IMR-90 (cell line): ENCODE data around the gene TMEM145. TPM values are rescaled to one million over a fixed set of nuclear protein-coding genes. Genes with fewer than 3 reads are reported as not detected.

Experiments used
- ATAC-seq: fragments of 200-7000 bp; cut with Tn5 transposase; 2 replicates; pipeline ENCODE4 v1.9.1; 2020; ENCODE audit warnings: low read depth, mild to moderate bottlenecking, moderate library complexity
- BruUV-seq: library from RNA; stranded (reverse); fragments of 400-500 nt; replicated peaks from 2 replicates; lab custom pipeline; 2021; lab: Mats Ljungman, UMichigan
- CTCF ChIA-PET: fragments of 300-600 bp; formaldehyde crosslinking; extraction: SDS; loops from one replicate; lab custom pipeline; 2021; ENCODE audit warnings: antibody characterized with exemption; lab: Yijun Ruan, JAX
- POLR2A ChIA-PET: fragments of 300-600 bp; sonication (Branson Sonifier 250); formaldehyde crosslinking; loops from one replicate; lab custom pipeline; 2022; ENCODE audit warnings: antibody characterized with exemption; ENCODE audit not compliant: unreplicated experiment; lab: Charles Lee
- DNase-seq: peaks from one replicate; pipeline ENCODE4 v3.0.0; 2013
- H2AFZ ChIP-seq: replicated peaks from 2 replicates; pipeline ENCODE3; 2013; ENCODE audit warnings: low read length, mild to moderate bottlenecking; ENCODE audit not compliant: poor library complexity
- H2AK5ac ChIP-seq: 2 replicates; pipeline ENCODE4 v1.6.1; 2013; ENCODE audit warnings: low read depth, low read length, inconsistent platforms
- H2AK9ac ChIP-seq: replicated peaks from 2 replicates; pipeline ENCODE3; 2013; ENCODE audit warnings: mild to moderate bottlenecking, low read depth, low read length, moderate library complexity; ENCODE audit not compliant: poor library complexity
- H2BK120ac ChIP-seq: 2 replicates; pipeline ENCODE4 v1.6.1; 2013; ENCODE audit warnings: low read depth, low read length, inconsistent platforms
- H2BK15ac ChIP-seq: 3 replicates; pipeline ENCODE4 v1.6.1; 2013; ENCODE audit warnings: low read depth, low read length, inconsistent platforms
- H2BK20ac ChIP-seq: 2 replicates; pipeline ENCODE4 v1.6.1; 2013; ENCODE audit warnings: low read depth, mild to moderate bottlenecking, inconsistent platforms, low read length, moderate library complexity
- H2BK5ac ChIP-seq: 2 replicates; pipeline ENCODE4 v1.6.1; 2013; ENCODE audit warnings: mild to moderate bottlenecking, low read depth, low read length, inconsistent platforms; ENCODE audit not compliant: poor library complexity, severe bottlenecking
- H3K14ac ChIP-seq: replicated peaks from 2 replicates; pipeline ENCODE4 v1.6.1; 2013; ENCODE audit warnings: low read depth, low read length, inconsistent platforms
- H3K18ac ChIP-seq: 2 replicates; pipeline ENCODE4 v1.6.1; 2013; ENCODE audit warnings: low read depth, low read length, control low read depth
- H3K23ac ChIP-seq: 2 replicates; pipeline ENCODE4 v1.6.1; 2013; ENCODE audit warnings: low read depth, low read length, inconsistent platforms
- H3K27ac ChIP-seq: 2 replicates; pipeline ENCODE4 v1.5.1; 2013; ENCODE audit warnings: mild to moderate bottlenecking, control low read depth, low read length; ENCODE audit not compliant: insufficient read depth
- H3K27me3 ChIP-seq: 2 replicates; pipeline ENCODE4 v1.6.1; 2013; ENCODE audit warnings: low read length; ENCODE audit not compliant: control insufficient read depth, insufficient read depth
- H3K36me3 ChIP-seq: 2 replicates; pipeline ENCODE4 v1.6.1; 2013; ENCODE audit warnings: low read length, mixed read lengths; ENCODE audit not compliant: control insufficient read depth, insufficient read depth
- H3K4ac ChIP-seq: 2 replicates; pipeline ENCODE4 v1.6.1; 2013; ENCODE audit warnings: low read depth, low read length, inconsistent platforms
- H3K4me1 ChIP-seq: 2 replicates; pipeline ENCODE4 v1.6.1; 2013; ENCODE audit warnings: low read length, mixed read lengths; ENCODE audit not compliant: control insufficient read depth, insufficient read depth
- H3K4me2 ChIP-seq: 2 replicates; pipeline ENCODE4 v1.6.1; 2013; ENCODE audit warnings: low read depth, mild to moderate bottlenecking, control low read depth, low read length, moderate library complexity
- H3K4me3 ChIP-seq: 2 replicates; pipeline ENCODE4 v1.5.1; 2013; ENCODE audit warnings: low read depth, mild to moderate bottlenecking, control low read depth, low read length, moderate library complexity; ENCODE audit not compliant: insufficient read depth
- H3K56ac ChIP-seq: 2 replicates; pipeline ENCODE4 v1.6.1; 2013; ENCODE audit warnings: low read length, inconsistent platforms; ENCODE audit not compliant: insufficient read depth; ENCODE audit errors: extremely low read depth
- H3K79me1 ChIP-seq, 2 experiments: 2 replicates each; pipeline ENCODE4 v1.6.1; 2013; ENCODE audit warnings: low read length in 2 of 2, inconsistent platforms in 1 of 2, low read depth in 1 of 2
- H3K9ac ChIP-seq: 2 replicates; pipeline ENCODE4 v1.6.1; 2013; ENCODE audit warnings: low read depth, low read length, control low read depth
- H3K9me1 ChIP-seq: 2 replicates; pipeline ENCODE4 v1.6.1; 2013; ENCODE audit warnings: low read length, inconsistent platforms; ENCODE audit not compliant: insufficient read depth
- H3K9me3 ChIP-seq: 2 replicates; pipeline ENCODE4 v1.6.1; 2013; ENCODE audit warnings: low read length; ENCODE audit not compliant: control insufficient read depth, insufficient read depth
- H4K20me1 ChIP-seq: 2 replicates; pipeline ENCODE4 v1.6.1; 2013; ENCODE audit warnings: low read length, inconsistent platforms; ENCODE audit not compliant: insufficient read depth
- H4K5ac ChIP-seq: 2 replicates; pipeline ENCODE4 v1.6.1; 2013; ENCODE audit warnings: mild to moderate bottlenecking, low read depth, low read length, control low read depth
- H4K8ac ChIP-seq, 2 experiments: 2 replicates each; pipeline ENCODE4 v1.6.1; 2013; ENCODE audit warnings: low read depth in 2 of 2, low read length in 2 of 2, control low read depth in 1 of 2, inconsistent platforms in 1 of 2
- H4K91ac ChIP-seq: 2 replicates; pipeline ENCODE4 v1.6.1; 2013; ENCODE audit warnings: low read depth, low read length, inconsistent platforms; ENCODE audit not compliant: insufficient read depth
- CHD1 ChIP-seq: IDR thresholded peaks from 2 replicates; pipeline ENCODE4 v1.6.1; 2012; ENCODE audit warnings: low read depth, low read length, improper control_type of control experiment
- RAD21 ChIP-seq: IDR thresholded peaks from 2 replicates; pipeline ENCODE4 v1.6.1; 2012; ENCODE audit warnings: low read length, improper control_type of control experiment
- WGBS, 2 experiments: methylation state at CpG; one replicate each; pipeline versions ENCODE4 v1.1.5 to v1.1.7; 2013; ENCODE audit warnings: missing lambda C conversion rate in 2 of 2; ENCODE audit not compliant: insufficient read length in 1 of 2; ENCODE audit errors: extremely low coverage in 2 of 2; 5-methylcytosine and 5-hydroxymethylcytosine counted together
- dilution Hi-C: fragments of 300-500 bp; cut with HindIII; formaldehyde crosslinking; loops from one replicate; pipeline ENCODE4 v1.14.3; 2018; ENCODE audit warnings: low sequenced_read_pairs; ENCODE audit not compliant: unreplicated experiment
- in situ Hi-C: fragments of 300-500 bp; cut with MboI; formaldehyde crosslinking; loops from 3 replicates; pipeline ENCODE4 v1.14.3; 2019; ENCODE audit warnings: low sequenced_read_pairs, inconsistent platforms, mixed read lengths
- intact Hi-C: fragments of 100-400 bp; cut with micrococcal nuclease; formaldehyde crosslinking; loops from 2 replicates; pipeline ENCODE4 v1.10.0; 2022
- polyA plus RNA-seq, 3 experiments: library from polyadenylated mRNA; depleted of rRNA; stranded (reverse); fragments of >200 nt; gene quantifications; 2 replicates each; pipeline ENCODE4 v1.2.3, GENCODE V29; 2012; ENCODE audit warnings: low replicate concordance in 1 of 3
- total RNA-seq: library from RNA; depleted of rRNA; stranded (reverse); fragments of >200 nt; gene quantifications from 2 replicates; pipeline ENCODE4 v1.2.3, GENCODE V29; 2012
- TF ChIP-seq, protein P1 (sequence below): conservative IDR thresholded peaks from 2 replicates; pipeline ENCODE4 v1.5.1; 2012; ENCODE audit warnings: mild to moderate bottlenecking, low read depth, low read length, improper control_type of control experiment
- TF ChIP-seq, protein P2 (sequence below): fragments of 150-350 bp; IDR thresholded peaks from 2 replicates; pipeline ENCODE4 v1.6.1; 2017; ENCODE audit warnings: mild to moderate bottlenecking, antibody characterized with exemption, low read length, low read depth

Gene TMEM145
- total and polyA plus RNA-seq, 2 of the 4 experiments (the other 2 are of a cell fraction), result under 0.01 to 0.41 TPM

DNA sequence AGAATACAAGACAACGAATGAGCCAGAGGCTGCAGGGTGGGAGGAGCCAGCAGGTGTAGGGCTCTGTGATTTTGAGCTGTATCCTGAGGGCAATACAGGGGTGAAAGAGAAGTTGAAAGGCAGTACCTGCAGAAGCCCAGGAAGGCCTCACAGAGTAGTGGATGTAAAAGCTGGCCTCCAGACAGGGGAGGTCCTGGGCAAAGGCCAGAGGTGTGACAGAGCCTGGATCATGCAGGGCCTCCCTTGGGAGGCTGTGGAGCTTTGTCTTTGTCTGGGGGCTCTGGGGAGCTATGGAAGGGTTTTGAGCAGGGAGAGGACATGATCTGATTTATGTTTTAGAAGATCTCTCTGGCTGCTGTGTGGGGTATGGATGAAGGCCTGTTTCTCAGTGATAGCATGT, 15.0 kb downstream of the TMEM145 start:
- dilution Hi-C loops, result no loop called here
- peaks cover 16 to 62% of the 10 kb centered on the region in 2 experiments for H3K79me1 ChIP-seq
- H2BK120ac ChIP-seq, result no peak overlapping the region
- H2BK15ac ChIP-seq, result no peak overlapping the region
- H3K4ac ChIP-seq, result no peak overlapping the region
- ChIA-PET CTCF (interaction anchor here (0.7 kb wide), 1 partner anchor 59 kb away, joined by 3 read pairs; no protein-coding TSS in a partner anchor), POLR2A (no interaction called here)
- in situ Hi-C loops, result loop anchor here (10.0 kb wide), 1 partner anchor 193 kb away; the partner anchor contains the start of gene POU2F2
- no peak overlapping the region for H3K27ac ChIP-seq
- TF ChIP-seq RAD21 (no peak), CHD1 (no peak)
- TF ChIP-seq, protein P1, sequence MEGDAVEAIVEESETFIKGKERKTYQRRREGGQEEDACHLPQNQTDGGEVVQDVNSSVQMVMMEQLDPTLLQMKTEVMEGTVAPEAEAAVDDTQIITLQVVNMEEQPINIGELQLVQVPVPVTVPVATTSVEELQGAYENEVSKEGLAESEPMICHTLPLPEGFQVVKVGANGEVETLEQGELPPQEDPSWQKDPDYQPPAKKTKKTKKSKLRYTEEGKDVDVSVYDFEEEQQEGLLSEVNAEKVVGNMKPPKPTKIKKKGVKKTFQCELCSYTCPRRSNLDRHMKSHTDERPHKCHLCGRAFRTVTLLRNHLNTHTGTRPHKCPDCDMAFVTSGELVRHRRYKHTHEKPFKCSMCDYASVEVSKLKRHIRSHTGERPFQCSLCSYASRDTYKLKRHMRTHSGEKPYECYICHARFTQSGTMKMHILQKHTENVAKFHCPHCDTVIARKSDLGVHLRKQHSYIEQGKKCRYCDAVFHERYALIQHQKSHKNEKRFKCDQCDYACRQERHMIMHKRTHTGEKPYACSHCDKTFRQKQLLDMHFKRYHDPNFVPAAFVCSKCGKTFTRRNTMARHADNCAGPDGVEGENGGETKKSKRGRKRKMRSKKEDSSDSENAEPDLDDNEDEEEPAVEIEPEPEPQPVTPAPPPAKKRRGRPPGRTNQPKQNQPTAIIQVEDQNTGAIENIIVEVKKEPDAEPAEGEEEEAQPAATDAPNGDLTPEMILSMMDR, result no peak
- TF ChIP-seq, protein P2, sequence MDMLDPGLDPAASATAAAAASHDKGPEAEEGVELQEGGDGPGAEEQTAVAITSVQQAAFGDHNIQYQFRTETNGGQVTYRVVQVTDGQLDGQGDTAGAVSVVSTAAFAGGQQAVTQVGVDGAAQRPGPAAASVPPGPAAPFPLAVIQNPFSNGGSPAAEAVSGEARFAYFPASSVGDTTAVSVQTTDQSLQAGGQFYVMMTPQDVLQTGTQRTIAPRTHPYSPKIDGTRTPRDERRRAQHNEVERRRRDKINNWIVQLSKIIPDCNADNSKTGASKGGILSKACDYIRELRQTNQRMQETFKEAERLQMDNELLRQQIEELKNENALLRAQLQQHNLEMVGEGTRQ, result no peak
- no TSS peak for BruUV-seq
- H2AK9ac ChIP-seq, result no peak overlapping the region
- peaks cover 5% of the 10 kb centered on the region; the same call in 1 of the 2 replicates for H3K9me1 ChIP-seq
- H3K23ac ChIP-seq, result no peak overlapping the region
- H4K91ac ChIP-seq, result no peak overlapping the region
- H4K5ac ChIP-seq, result no peak overlapping the region
- H3K14ac ChIP-seq, result no peak overlapping the region
- intact Hi-C loops, result no loop called here
- H3K56ac ChIP-seq, result no peak overlapping the region
- H3K4me1 ChIP-seq, result peaks cover 4% of the 10 kb centered on the region
- H2BK20ac ChIP-seq, result no peak overlapping the region
- no CpG with 5 or more reads among the region's 1 CpG for WGBS, 2 experiments
- no peak overlapping the region for H2AK5ac ChIP-seq
- no peaks in the 10 kb centered on the region for H3K36me3 ChIP-seq
- no peak overlapping the region for H3K4me2 ChIP-seq
- H3K4me3 ChIP-seq, result no peak overlapping the region
- peaks cover 15% of the 10 kb centered on the region for H3K27me3 ChIP-seq
- H2AFZ ChIP-seq, result no peak overlapping the region
- H4K8ac ChIP-seq, result no peak overlapping the region
- DNase-seq (no peak), ATAC-seq (no peak)
- H3K18ac ChIP-seq, result no peak overlapping the region
- H3K9me3 ChIP-seq, result no peaks in the 10 kb centered on the region
- no peak overlapping the region for H2BK5ac ChIP-seq
- H4K20me1 ChIP-seq, result peaks cover 18% of the 10 kb centered on the region; the same call in 1 of the 2 replicates
- H3K9ac ChIP-seq, result no peak overlapping the region
